Muscle of back (tissue), 11 donors: ENCODE results near the gene MAPKAP1. TPM values are rescaled to one million over a fixed set of nuclear protein-coding genes. Genes with fewer than 3 reads are reported as not detected.

Source experiments
- DNase-seq, 3 donors: peaks; one replicate each; pipeline versions ENCODE4 v3.0.0 to v3.0.0-alpha.2; 2013
- polyA plus RNA-seq, 10 donors: library from polyadenylated mRNA; unstranded; fragments of 120-200 nt; gene quantifications; one replicate each; pipeline ENCODE4 v1.2.1, GENCODE V29; 2013; ENCODE audit not compliant: insufficient read length in 10 of 10

MAPKAP1 gene
- polyA plus RNA-seq, 10 donors: 64.5 to 81.1 (median 72.1) TPM

DNA sequence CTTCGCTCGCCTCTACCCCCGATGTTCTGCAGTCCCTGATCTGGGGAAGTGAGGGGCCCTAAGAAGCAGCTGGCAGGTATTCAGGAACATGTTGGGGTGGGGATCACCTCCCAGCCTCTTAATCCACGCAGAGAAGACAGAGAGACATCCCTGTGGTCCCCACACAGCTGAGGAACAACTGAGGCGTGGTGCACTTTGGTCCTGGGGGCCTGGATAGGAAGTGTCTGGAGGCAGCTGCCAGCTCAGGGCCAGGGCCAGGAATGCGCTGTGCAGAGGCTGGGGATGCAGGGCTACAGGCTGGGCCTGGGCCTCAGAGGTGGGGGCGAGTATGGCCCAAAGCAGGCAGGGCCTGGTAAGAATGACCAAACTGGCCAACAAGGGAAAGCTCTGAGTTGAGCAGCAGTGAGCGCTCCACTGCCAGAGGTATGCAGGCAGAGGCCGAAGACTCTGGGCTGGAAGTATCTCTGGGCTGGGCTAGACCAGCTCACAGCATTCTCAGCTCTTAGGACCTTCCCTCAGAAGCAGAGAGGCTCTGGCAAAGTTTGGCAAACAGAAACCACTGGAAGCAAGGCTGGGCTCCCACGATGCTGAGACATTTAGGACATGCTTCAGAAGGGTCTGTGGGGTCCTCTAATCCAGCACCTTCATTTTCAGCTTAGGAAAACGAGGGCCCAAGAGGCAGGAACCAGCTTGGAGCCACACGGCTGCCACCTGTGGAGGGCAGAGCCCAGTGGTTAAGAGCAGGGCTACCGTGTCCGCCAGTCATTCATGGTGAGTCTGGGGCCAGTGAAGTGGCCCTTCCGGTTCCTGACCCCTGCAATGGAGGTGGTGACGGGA lies 271.0 kb downstream of the MAPKAP1 start:
- DNase-seq: no peak

DNA sequence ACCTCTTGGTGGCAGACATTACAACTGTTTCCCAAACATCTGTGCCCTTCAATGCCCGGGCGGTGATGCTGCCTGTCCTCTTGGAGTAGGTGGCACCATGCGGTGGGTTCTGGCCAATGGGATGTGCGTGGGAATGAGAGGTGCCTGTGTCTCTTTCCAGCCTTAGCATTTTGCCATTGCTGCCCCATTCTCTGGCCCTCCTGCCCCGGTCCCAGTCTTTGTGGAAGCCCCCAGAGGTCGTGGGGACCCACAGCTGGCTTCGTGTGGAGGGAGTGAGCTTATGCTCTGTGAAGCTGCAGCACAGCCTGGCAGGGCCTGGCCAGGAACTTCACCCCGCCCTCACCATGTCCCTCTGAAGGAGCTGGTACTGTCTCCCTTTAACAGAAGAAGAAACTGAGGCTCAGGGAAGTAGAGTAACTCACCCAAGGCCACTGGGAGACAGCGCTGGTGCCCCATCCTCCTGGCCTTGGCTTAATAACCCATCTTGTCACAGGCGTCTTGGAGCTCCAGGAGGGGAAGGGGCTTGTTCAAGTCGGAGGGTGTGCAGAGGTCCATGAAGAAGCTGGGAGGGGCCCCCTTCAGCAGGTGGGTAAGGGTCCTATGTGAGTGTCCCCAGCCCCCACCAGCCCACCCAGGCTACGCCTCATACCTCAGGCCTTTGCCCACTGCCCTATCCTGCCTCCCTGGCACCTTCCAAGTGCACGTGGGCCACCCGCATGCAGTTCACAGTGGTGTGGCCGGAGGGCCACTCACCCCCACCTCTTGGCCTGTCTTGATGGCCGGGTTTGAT lies 271.8 kb downstream of the MAPKAP1 start:
- DNase-seq: no peak

DNA sequence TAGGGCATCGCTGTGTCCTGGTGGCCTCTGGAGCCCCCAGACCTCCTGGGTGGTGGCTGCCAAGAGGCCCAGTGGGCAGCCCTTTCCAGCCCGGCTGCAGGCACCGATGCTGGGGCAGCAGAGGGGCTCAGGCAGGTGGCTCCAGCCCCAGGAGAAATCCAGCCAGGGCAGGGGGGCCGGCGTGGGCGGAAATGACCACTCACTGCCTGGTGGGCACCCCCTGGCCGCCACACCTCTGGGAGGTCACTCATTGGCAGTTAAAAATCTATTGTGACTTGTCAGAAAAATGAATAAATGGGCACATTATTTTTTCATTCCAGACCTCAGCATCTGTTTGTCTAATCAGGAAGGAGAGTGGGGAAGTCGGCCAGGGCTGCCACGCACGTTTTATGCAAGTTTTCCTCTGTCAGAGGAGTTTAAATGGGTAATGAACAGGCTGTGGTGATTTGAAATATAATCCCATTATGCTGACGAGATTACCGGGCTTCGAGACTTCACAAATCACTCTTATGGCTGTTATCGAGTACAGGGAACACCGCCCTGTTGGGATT lies 273.5 kb downstream of the MAPKAP1 start:
- DNase-seq: peak in 1 of 3 donors; percentile 69

DNA sequence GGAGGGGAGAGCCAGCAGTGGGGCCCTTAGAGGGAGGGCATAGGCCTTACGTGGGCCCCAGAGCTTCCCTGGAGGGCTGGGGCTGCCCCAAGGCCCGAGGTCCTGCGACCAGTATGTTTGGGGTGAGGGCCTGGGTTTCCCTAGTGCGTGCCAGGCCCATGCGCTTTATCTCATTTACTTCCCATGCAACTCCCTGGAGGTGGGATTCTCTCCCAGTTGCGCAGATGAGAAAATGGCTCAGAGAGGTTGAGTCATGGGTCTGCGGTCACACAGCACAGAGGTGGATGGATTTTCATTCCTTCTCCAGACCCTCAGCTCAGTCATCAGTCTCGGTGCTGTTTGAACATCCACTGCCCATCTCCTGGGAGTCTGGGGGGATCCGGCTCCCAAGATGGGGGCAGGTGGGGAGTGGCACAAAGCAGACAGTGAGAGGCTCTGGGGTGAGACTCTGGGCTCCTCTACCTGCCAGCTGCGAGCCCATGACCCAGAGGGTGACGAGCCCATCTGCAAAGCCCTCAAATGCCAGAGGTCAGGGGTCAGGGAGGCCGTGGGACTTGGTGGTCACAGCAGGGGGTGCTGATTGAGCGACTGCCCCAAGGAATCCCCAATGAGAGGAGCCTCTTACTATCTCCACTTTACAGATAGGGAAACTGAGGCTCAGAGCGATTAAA lies 274.2 kb downstream of the MAPKAP1 start:
- no peak for DNase-seq

DNA sequence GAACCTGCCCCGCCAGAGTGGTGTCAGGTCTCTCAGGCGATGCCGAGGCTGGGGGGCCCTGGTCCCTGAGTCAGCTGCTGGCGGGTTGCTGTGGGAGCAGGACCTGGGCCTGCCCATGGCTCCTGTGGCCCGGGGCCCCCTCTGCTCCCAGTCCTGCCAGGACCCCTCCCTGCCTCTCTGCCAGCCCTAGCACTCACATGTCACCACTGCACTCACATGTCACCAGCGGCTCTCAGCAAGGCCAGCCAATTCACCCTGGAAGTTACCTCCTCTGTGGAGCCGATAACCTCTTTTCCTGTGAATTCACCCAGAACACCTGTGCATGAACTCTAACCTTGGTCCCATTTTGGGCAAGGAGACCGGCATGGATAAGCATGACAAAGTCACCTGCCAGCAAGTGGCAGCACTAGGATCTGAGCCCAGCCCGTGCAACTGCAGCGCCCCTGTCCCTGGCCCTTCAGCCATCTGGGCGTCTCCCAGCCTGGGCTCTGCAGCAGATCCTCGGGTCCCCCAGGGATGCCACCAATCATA lies 275.2 kb downstream of the MAPKAP1 start:
- no peak for DNase-seq

DNA sequence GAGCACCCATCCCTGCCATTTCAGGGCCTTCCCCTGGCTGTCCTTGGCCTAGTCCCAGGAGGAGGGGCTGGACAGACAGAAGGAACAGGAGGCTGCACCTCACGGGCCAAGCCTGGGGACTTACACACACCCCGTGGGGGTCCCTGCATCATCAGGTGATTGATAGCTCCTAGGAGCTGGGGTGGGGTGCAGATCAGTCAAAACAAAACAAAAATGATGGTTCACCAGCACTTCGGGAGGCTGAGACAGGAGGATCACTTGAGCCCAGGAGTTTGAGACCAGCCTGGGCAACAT lies 276.0 kb downstream of the MAPKAP1 start:
- DNase-seq: no peak

DNA sequence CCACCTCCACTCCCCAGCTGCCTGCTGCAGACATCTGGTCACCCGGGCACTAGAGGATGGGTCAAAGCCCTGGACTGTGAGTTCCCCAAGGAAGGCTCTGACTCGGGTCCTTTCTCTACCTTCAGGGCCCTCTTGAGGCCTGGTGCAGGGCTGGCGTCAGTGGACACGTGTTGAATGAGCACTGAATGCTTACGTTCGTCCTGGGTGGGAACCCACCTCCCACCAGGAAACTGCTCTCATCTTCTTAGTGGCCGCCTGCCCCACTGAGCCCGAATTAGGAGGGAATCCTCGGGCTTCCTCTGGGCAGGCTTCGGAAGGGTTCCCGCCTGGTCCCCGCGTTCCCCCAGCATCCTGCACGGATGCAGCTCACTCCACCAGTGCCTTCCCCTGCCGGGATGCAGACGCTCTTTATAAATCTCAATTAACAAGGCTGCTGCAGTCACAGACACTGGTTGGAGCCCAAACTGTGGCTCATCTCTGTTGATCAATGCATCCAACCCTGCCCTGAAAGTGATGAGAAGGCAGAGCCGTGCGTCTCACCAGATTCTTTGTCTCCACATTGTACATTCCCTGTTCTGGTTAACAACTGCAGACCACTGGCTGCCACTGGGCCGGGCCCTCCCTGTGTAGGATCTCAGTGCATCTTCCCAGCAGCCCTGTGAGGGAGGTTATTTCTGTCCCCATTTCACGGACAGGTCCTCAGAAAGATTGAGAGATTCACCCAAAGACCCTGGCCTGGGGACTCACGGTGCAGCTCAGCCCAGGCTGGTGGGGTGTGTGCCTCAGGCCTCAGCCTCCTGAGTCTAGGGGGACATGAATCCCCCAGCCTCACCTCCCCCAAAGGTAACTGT lies 276.6 kb downstream of the MAPKAP1 start:
- no peak for DNase-seq

DNA sequence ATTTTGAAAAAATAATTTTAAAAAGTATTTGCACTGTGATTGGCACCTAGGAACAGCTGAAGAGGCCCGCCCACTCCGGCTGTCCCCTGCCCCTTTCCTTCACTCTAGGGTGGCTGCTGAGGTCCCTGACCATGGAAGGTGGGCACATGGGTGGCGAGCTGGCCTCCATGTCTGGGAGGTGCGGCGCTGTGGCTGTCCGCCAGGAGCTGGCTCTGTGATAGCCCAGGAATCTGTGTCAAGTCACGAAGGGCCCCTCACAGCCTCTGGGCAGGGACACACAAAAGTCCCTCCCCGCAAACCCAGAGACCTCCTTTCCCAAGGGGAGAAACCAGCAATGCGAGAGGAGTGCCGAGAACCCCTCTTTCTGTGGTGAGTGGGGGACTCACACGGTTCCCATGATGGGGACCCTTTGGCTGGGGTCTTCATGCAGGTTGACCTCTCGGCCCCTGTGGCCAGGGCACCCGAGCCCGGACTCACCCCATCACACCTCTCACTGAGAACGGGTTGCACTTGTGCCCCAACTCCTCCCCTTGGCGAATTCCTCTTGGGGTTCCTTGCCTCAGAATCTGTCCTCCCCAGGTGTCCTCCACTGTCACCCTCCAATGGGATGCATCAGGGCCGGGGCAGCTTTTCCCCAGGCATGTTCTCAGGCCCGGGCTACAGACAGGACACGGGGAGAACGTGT lies 277.4 kb downstream of the MAPKAP1 start:
- no peak for DNase-seq

DNA sequence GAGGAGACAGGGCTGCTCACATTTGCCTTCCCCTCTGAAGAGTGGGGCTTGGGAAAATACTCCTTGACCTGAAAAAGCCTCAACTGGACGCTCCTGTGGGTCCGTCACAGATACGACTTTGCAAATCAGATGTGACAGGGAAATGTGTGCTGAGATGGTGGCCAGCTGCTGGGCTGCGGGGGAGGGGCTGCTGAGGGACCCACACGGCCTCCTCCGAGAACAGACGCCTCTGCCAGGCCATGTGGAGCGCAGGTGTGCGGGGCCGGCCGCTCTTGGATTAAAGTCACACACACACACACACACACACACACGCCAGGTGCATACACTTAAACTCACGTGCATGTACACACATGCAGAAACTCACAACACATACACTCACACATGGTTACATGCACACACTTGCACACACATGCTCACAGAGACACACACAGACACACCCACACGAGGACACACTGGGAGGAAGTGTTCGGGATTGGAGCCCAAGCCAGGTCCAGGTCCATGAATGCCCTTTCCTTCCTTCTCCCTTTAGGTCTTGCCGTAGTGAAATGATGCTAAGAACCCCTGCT lies 278.0 kb downstream of the MAPKAP1 start:
- no peak for DNase-seq

DNA sequence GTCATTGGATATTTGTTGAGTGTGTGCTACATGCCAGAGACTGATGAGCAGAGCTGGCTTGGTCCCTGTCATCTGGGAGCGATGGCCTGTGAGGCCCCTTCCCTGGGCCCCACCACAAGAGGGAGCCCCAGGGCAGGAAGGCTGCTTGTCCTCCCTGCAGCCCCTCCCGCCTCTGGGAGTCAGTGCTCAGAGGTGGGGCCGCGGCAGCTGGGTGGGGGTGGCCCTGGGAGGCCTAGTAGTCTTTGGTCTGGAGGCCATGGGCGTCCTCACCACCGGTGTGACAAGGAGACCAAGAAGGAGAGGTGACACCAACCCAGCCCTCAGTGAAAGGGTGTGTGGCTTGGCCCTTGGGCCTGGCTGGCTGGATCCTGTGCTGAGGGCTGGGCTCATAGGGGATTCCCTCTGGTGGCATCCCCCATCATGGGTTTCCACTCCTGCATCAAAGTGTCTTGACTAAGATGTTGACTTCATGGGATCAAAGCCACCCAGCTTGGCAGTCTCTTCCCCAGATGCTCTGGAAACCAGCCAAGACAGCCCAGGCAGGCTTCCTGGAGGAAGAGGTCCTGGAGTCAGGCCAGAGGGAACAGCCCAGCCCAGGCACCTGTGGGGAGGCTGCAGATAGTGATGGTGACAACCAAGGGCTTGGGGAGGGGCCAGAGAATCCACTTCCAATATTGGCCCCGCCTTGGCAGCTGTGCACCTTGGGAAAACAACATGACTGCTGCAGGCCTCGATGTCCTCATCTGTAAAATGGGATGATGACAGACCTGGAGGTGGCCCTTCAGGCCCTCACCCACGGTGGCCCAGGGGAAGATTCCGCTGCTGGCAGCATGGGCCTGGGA lies 278.7 kb downstream of the MAPKAP1 start:
- DNase-seq: no peak

DNA sequence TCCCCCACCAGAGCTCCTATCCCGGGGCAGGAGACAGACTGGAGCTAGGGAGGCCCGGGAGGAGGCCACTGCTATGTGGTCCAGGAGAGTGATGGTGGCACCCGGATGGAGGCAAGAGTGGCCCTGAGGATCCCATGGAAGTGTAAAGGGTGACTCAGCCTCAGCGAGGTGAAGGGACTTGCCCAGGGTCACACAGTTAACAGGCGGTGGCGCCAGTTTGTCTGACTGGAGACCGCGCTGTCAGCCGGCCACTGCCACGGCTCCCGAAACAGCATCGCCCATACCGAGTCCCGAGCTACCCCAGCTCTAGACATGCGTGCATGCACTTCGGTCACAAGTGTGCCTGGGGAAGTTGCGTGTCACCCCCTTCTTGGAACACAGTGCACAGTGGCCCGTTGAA lies 279.5 kb downstream of the MAPKAP1 start:
- DNase-seq: no peak

DNA sequence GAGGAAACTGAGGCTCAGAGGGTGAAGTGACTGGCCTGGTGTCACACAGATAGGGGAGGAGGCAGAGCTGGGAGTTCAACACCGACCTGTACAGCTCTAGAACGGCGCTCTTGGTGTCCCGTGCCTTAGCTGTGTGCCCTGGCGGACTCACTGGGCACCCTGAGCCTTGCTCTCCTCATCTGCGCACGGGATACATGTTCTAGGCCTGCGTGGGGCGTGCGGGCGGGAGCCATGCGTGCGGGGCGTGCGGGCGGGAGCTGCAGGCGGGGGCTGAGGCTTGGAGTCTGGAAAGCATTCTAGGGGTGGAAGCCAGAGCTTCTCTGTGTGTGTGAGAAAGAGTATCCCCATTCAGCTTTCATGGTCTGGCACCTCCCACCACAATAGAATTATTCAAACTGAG lies 280.1 kb downstream of the MAPKAP1 start:
- no peak for DNase-seq

DNA sequence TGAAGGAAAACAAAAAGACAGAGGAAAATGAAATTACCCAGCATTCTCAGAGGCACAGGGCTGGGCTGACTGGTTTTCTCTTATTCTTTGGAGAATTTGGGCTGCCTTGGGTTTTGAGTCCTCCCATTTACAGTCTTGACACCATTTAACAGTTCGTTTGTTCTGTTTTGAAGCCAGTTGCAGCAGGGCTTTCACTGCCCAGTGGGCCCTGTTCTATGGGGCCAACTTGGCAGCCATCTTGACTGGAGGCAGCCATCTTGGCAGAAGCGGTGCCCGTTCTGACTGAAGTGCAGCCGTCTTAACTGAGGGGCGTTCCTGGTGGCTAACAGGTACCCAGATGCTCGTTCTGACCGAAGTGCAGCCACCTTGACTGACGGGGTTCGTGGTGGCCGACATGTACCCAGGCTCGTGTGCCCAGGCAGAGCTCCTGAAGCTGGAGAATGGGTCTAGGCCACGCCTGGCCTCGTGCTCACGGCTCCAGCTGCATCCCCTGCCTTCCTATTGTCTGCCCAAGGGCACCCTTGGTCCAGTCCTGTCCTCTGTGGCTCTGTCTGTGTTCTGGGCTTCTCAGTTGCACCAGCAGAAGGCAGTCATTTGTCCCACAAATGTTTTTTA lies 281.0 kb downstream of the MAPKAP1 start:
- no peak for DNase-seq

DNA sequence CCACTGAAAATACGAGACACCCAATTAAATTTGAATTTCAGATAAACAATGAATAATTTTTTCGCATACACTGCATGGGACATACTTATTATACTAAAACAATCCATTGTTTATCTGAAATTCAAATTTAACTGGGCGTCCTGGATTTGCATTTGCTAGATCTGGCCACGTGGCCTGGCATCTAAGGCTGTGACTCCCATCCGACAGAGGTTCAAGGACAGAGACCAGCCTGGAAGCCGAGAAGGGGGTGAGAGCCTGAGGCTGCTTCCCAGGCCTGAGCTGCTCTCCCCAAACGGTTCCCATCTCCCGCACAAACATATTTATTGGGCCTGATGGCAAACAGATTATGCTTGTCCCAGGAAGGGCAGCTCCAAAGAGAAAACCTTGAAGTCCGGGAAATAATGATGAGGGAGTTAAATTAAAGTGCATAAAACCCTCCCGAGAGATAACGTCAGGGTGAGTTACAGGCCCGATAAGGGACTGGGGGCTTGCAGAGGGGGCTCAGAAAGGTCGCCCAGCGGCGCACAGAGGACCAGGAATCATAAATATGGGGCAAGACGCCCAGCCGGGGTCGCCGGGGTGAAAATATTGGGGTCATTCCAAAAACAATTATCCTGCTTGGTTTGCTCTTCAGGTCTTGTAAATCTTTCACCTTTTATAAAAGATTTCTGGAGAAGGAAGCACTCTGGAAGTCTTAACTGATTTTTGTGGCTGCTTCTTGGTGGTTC lies 281.7 kb downstream of the MAPKAP1 start:
- DNase-seq: no peak

DNA sequence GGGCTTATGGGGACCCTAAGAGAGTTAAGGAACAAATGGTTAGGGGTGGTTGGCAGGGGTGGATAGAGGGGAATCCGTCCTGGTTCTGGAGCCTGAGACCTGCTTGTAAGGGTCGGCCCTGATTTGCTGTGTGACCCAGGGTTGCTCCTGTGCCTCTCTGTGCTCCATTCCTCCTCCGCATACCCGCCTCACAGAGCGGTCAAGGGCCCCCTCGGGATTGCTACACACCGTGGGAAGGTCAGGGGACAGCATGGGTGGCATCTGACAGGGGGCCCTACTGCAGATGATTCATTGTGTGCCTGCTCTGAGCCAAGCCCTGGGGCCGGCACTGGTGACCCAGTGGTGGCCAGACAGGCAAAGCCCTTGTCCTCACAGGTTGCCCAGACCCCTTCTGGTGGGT lies 283.0 kb downstream of the MAPKAP1 start:
- no peak for DNase-seq

DNA sequence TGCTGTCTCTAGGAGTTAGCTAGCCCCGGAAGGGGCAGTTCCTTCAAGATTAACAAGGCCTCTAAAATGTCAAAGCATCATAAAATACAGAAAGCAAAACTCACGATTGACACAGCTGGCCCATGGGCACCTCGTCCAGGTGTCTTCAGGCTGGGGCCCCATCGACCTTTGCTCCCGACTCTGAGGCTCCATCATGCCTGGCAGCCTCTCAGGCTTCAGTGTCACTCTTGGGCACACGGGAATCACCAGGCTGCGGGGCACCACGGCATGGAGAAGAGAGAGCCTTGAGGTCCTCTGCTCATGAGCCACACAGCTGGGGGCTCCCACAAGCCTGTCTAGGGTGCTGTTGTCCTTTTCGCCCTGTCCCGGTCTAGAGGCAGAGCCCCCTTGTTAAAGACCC lies 284.2 kb downstream of the MAPKAP1 start:
- no peak for DNase-seq

DNA sequence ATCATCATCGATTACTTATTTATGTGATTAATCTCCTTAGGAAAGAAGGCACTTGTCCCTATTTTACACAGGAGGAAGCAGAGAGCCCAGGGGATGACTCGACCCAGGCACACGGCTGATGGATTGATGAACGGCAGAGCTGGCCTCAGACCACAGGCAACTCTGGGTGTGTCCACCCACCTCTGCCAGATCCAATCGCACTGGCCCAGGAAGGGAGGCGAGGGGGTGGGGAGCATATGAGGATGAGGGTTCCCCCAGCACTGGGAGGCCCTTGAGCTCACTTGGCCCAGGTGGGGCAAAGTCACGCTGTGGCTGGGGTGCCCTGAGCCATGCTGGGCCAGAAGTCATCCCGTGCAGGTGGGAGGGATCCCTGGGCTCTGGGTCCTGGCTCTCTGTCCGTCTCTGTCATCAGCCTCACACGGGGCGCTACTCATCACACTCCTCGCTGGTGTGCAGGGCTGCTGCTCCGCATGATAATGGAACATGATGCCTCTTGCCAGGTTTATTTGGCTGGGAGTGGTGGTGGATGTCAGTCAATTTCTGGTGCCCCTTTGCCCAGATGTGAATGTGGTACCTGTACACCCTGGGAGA lies 285.3 kb downstream of the MAPKAP1 start:
- DNase-seq: no peak

DNA sequence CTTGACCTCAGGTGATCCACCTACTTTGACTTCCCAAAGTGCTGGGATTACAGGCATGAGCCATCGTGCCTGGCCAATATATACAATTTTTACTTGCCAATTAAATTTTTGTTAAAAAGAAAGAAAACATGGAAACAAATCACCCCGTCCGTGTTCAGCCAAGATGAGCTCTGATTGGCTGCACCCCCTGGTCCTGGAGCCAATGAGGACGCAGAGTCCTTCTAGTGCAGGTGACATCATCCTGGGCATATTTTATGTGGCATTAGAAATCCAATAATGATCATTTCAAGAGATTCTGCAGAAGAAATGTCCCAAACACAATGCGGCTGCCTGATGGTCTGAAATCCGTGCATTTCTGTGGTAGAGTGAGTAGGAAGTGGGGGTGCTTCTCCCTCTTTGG lies 285.8 kb downstream of the MAPKAP1 start:
- no peak for DNase-seq
